SK-N-SH (cell line): ENCODE results near the gene XCL1.

Source experiments
- CHD2 ChIP-seq: fragments of 150-350 bp; IDR thresholded peaks from 2 replicates; pipeline ENCODE4 v1.6.1; 2018; ENCODE audit warnings: low read length; ENCODE audit not compliant: partially characterized antibody
- CTCF ChIP-seq: fragments of 200-600 bp; sonication (generic); IDR thresholded peaks from 2 replicates; pipeline ENCODE4 v1.6.1; 2017; ENCODE audit warnings: antibody characterized with exemption, mild to moderate bottlenecking, moderate library complexity
- EP300 ChIP-seq, 2 experiments: IDR thresholded peaks; 2 replicates each; pipeline versions ENCODE4 v1.4.0 to v1.6.1; 2012; ENCODE audit warnings: borderline replicate concordance in 1 of 2, low read depth in 1 of 2, low read length in 1 of 2
- GATA2 ChIP-seq: sonication (generic); formaldehyde crosslinking; IDR thresholded peaks from 2 replicates; pipeline ENCODE4 v1.5.0; 2020; ENCODE audit warnings: mild to moderate bottlenecking, missing genetic modification reagents
- MAX ChIP-seq: IDR thresholded peaks from 2 replicates; pipeline ENCODE4 v1.4.0; 2012; ENCODE audit warnings: low read depth
- PBX3 ChIP-seq: IDR thresholded peaks from 2 replicates; pipeline ENCODE4; 2012
- POLR2AphosphoS5 ChIP-seq: IDR thresholded peaks from 2 replicates; pipeline ENCODE4 v1.6.1; 2012; ENCODE audit warnings: low read depth, low read length
- RAD21 ChIP-seq: IDR thresholded peaks from 2 replicates; pipeline ENCODE4 v1.6.1; 2012; ENCODE audit warnings: mild to moderate bottlenecking, low read length
- RXRA ChIP-seq: IDR thresholded peaks from 2 replicates; pipeline ENCODE4 v1.4.0; 2012; ENCODE audit warnings: low read depth, mild to moderate bottlenecking, borderline replicate concordance
- TAF1 ChIP-seq: IDR thresholded peaks from 2 replicates; pipeline ENCODE4 v1.6.1; 2012; ENCODE audit warnings: low read depth, mild to moderate bottlenecking, low read length, moderate library complexity, borderline replicate concordance
- TEAD4 ChIP-seq: IDR thresholded peaks from 2 replicates; pipeline ENCODE4 v1.4.0; 2012; ENCODE audit warnings: mild to moderate bottlenecking, borderline replicate concordance; ENCODE audit not compliant: insufficient read depth
- USF2 ChIP-seq: fragments of 150-350 bp; IDR thresholded peaks from 2 replicates; pipeline ENCODE4 v1.6.1; 2017; ENCODE audit warnings: antibody characterized with exemption, low read length, low read depth, borderline replicate concordance
- TF ChIP-seq, protein P1 (sequence below): IDR thresholded peaks from 2 replicates; pipeline ENCODE4 v1.6.1; 2012; ENCODE audit warnings: mild to moderate bottlenecking, low read depth, low read length, moderate library complexity
- TF ChIP-seq, protein P2 (sequence below): fragments of 150-350 bp; IDR thresholded peaks from 2 replicates; pipeline ENCODE4 v1.6.1; 2016; ENCODE audit warnings: mild to moderate bottlenecking, low read depth, low read length

GRCh38 chr1:168598125-168598524, 21.7 kb downstream of the XCL1 start:
- TF ChIP-seq CTCF (no peak), TEAD4 (no peak), EP300 (IDR thresholded peaks at IDR 0.05; ENCODE audit: borderline replicate concordance in 1 of 2, low read depth in 1 of 2, low read length in 1 of 2) (no peak), TAF1 (no peak), GATA2 (no peak), POLR2AphosphoS5 (no peak), RXRA (no peak), MAX (no peak), USF2 (no peak), RAD21 (no peak), PBX3 (no peak), CHD2 (no peak)
- TF ChIP-seq, protein P1, sequence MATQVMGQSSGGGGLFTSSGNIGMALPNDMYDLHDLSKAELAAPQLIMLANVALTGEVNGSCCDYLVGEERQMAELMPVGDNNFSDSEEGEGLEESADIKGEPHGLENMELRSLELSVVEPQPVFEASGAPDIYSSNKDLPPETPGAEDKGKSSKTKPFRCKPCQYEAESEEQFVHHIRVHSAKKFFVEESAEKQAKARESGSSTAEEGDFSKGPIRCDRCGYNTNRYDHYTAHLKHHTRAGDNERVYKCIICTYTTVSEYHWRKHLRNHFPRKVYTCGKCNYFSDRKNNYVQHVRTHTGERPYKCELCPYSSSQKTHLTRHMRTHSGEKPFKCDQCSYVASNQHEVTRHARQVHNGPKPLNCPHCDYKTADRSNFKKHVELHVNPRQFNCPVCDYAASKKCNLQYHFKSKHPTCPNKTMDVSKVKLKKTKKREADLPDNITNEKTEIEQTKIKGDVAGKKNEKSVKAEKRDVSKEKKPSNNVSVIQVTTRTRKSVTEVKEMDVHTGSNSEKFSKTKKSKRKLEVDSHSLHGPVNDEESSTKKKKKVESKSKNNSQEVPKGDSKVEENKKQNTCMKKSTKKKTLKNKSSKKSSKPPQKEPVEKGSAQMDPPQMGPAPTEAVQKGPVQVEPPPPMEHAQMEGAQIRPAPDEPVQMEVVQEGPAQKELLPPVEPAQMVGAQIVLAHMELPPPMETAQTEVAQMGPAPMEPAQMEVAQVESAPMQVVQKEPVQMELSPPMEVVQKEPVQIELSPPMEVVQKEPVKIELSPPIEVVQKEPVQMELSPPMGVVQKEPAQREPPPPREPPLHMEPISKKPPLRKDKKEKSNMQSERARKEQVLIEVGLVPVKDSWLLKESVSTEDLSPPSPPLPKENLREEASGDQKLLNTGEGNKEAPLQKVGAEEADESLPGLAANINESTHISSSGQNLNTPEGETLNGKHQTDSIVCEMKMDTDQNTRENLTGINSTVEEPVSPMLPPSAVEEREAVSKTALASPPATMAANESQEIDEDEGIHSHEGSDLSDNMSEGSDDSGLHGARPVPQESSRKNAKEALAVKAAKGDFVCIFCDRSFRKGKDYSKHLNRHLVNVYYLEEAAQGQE, result no peak
- TF ChIP-seq, protein P2, sequence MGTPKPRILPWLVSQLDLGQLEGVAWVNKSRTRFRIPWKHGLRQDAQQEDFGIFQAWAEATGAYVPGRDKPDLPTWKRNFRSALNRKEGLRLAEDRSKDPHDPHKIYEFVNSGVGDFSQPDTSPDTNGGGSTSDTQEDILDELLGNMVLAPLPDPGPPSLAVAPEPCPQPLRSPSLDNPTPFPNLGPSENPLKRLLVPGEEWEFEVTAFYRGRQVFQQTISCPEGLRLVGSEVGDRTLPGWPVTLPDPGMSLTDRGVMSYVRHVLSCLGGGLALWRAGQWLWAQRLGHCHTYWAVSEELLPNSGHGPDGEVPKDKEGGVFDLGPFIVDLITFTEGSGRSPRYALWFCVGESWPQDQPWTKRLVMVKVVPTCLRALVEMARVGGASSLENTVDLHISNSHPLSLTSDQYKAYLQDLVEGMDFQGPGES, result no peak
